ENCODE measurements around the gene HOXC9.

HOXC9 gene

DNA sequence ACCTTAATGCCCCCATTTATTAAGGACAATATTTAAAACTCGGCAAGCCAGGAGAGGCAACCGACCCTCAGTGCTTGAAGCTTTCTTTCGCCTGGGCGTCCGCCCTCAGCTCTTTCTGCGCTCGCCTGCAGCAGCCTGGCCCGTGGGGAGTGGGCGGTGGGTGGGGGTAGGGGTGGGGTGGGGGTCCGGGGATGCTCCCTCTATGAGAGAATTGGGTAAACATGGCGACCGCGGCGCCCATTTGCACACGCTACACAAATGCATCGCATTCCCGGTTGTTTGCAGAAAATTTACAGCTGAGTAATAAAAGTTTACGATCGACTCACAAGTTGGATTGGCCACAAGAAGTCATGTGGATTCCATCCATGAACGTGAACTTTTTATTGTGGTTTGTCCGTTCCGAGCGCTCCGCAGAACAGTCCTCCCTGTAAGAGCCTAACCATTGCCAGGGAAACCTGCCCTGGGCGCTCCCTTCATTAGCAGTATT, 16.6 kb downstream of the HOXC9 start:
- no peak for DNase-seq

DNA sequence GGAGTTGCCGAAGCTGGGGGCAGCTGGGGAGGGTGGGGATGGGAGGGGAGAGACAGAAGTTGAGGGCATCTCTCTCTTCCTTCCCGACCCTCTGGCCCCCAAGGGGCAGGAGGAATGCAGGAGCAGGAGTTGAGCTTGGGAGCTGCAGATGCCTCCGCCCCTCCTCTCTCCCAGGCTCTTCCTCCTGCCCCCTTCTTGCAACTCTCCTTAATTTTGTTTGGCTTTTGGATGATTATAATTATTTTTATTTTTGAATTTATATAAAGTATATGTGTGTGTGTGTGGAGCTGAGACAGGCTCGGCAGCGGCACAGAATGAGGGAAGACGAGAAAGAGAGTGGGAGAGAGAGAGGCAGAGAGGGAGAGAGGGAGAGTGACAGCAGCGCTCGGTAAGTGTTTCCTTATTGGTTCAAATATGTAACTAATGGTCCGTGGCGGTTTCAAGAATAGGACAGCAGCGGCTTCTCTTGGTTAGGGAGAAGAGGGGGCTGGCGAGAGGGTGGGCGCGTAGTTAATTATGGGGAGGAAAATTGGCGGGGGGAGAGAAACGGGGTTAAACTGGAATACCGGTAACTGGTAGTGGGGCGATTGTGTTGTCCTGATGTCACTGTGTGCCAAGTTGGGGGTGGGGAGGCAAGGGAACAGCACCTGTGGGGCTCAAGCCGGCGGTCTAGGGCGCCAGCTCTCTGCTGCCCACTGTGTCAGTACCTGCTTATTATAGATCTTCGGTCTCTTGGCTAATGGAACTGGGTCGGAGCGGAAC, 17.2 kb downstream of the HOXC9 start:
- no peak for DNase-seq

DNA sequence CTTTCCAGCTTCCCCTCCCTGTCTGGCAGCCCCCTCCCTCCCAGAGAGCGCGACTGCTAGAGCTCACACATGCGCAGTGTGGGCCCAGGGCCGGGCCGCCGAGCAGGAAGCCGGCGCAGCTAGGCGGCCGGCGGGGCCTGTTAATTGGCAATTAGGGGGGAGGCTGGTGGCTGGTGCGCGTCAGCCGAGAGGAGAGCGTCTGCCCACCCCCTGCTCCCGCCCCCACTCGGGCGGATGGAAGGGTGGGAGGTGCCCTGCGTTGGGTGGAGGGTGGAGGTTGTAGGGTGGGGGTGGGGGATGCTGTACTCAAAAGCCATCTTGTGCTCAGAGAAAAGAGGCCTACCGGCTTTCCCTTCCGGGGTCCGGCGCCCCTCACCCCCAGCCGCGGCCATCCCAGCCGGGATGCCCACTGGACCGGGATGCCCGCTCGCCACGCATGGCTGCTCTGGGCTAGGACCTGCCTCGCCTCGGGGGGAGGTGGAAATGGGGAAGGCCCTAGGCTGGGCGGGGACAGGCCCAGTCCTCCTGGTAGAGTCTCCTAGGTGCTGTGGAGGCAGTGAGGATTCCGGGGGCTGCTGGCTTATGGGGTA, 18.0 kb downstream of the HOXC9 start:
- DNase-seq: peak; percentile 65

DNA sequence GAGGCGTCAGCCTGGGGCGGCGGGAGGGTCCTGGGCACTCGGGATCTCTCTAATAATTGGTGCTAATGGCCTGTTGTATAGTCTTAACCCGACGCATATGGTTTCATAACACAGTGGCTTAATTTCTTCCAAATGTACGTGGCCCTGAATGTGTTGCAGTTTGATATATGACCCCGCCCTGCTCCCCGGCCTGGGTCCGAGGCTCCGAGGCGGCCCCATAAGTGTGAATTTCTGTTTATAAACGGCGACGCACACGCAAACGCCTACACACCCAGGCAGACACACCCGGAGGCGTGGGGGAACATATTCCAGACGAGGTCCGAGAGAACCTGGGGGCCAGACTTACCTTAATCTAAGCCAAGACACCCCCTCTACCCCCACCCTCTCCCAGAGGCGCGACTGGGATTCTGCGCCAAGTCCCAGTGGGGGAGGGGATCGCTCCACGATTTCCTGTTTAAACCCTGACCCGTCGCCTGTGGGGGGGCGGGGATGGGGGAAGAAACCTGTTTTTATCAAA, 18.6 kb downstream of the HOXC9 start:
- no peak for DNase-seq

DNA sequence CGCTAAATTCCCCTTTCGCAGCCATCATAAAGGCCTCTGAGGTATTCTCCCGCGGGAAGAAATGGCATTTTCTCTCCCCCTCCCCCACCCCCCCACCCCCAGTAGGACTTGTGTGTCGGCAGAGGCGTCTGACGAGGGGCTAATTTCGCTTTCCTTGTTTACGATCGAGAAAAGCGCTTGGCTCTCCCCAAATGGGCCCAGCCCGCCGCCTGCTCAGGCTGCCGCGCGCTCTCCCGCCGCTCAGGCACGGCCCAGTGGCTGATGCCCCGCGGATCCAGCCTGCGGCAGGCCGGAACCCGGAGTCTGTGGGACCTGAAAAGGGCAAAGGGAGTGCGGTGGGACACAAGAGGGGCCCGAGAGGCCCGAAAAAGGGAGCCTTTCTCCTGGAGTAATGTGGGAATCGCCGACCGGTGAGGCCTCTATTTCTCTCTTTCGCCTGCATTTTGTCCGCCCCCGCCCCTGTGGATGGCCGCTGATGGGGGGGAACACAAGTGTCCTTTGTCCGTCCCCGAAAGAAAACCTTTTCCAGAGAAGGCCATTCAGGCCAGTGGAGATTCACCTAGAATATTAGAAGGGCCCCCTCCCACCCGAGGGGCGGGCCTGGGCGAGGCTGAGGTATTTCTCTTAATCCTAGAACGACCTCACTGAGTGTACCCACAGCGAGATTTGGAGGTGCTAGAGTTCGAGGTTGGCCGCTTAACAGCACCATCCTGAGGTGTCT, 19.3 kb downstream of the HOXC9 start:
- DNase-seq: no peak

- no peak for DNase-seq
Observed at GRCh38 chr12:54019924-54020590, 20.1 kb downstream of the HOXC9 start.

GRCh38 chr12:54020591-54021405, 20.8 kb downstream of the HOXC9 start:
- no peak for DNase-seq

- DNase-seq: no peak
Observed at GRCh38 chr12:54021432-54022013, 21.6 kb downstream of the HOXC9 start.

DNA sequence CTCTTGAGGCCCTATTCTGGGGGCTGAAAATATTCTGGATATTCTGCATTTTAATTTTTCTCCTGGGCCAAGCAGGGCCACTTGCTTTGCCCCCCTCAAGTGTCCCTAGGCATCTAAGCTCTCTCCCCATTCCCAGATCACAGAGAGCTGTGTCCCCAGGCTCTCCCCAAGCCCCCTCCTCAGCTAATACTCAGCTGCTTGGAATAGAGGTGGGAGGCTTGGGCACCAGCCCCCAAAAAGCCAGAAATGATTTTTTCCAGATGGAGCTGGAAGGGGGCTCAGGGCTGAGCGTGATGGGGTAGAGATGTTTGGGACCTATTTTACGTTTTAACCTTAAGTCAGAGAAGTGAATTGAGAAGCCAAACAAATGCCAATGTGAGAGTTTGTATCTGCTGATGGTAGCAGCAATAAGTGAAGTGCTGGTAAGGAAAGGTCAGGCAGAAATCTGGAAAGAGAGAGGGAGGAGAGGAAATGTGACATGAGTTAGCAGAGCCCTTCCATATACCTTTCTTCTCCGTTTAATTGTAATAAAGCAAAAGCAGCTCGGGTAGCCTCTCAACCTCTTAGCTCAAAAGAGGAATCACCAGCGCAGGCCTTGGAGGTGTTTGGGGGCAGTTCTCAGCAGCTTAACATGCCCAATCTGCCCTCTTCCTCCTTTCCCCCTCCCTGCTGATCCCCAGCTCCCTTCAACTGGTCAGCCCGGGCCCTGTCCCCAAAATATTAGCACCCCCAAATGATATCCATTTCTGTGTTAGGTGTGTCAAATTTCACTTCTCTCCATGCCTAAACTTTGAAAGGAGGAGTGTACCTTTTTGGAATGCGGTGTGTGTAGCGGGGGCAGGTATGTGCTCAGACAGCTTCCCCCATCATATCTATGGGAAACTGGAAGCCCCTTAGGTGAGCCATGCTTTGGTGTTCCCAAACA, 23.3 kb downstream of the HOXC9 start:
- DNase-seq: no peak

GRCh38 chr12:54024127-54024526, 24.2 kb downstream of the HOXC9 start:
- DNase-seq: no peak

DNA sequence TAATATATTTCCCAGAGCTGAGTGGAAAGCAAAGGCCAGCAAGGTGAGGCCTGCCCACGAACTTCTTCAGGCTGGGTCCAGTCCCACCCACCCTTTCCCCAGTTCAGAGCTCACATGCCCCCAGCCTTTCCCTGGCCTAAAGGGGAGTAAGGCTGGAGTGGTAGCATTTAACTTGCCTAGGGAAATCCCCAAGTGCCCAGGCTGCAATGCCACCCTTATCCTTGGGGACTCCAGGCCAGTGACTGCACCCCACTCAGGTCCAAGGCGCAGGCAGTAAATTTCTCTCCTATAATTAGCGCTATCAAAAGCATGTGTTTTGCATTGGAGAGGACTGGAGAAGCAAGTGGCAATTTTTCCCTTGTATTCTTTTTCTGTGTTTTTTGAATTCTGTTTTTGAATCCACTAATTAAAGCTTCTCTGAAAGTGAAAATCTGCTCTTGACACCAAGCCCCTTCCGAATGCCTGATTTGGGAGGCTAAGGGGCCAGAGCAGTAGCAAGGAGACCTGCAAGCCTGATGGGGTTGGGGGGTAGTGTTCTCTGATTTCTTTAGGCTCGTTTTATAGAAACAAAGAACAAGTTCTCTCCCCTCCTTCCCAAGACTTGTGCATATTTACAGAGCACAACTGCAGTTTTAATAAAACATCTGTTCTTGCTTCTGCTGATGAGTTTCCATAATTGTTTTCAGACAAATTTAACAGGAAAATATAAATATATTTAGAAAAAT, 24.8 kb downstream of the HOXC9 start:
- DNase-seq: no peak

DNA sequence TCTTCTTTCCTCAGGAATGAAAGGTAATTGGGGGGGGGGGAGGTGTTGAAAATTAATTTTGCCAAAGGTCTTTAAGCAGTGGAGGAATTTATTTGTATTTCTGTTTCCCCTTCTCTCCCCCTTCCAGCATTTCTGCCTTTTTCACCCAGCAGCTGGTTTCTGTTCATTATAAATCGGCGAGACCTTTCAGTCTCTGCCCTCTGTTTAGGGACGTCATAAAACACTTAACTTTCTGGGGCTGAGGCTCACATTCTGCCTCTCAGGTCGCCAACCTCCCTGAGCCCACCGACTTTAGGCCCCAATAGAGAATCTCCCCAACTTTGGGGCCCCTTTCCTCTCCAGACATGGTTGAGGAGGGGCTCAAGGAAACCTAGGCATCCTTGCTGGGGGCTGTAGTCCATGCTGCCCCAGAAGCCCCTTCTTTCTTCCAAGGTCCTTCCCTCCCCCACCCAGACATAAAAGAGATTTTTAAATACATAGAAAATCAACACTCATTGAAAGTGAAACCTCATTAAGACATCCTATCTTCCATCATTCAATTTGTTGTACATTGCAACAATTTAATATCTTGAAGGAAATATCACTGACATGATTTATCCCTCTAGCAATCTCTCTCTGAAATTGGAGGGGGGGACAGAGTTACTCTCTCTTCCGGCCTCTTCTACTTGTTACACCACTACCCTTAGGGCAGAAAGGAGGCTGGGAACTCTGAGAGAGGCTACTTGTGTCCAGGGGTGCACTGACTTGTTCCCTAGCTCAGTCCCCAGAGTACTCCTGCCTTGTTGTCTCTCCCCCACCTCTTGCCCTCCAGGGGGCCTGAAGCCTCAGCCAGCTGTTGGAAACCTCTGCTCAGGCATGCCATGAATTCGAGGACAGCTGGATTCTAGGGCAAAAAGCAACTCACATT, 25.8 kb downstream of the HOXC9 start:
- no peak for DNase-seq

GRCh38 chr12:54026640-54027441, 26.9 kb downstream of the HOXC9 start:
- DNase-seq: no peak

GRCh38 chr12:54027442-54027786, 27.5 kb downstream of the HOXC9 start:
- no peak for DNase-seq

DNA sequence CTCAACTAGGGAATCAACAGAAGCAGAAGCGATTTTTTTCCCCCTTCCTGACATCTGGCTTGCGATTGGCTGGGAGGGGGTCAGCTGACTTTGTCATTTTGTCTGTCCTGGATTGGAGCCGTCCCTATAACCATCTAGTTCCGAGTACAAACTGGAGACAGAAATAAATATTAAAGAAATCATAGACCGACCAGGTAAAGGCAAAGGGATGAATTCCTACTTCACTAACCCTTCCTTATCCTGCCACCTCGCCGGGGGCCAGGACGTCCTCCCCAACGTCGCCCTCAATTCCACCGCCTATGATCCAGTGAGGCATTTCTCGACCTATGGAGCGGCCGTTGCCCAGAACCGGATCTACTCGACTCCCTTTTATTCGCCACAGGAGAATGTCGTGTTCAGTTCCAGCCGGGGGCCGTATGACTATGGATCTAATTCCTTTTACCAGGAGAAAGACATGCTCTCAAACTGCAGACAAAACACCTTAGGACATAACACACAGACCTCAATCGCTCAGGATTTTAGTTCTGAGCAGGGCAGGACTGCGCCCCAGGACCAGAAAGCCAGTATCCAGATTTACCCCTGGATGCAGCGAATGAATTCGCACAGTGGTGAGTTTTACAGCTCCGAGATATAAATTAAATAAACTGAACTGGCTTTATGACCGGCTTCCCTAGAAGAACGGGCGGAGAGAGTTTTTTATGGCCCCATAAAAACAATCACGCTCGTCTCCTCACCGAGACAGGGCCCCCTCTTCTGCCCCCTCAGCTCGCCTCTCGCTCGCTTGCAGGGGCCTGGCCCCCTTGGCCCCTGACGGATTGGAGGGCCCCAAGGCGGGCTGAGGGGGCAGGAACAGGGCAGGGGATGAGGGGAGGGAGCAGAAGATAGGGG, 28.6 kb downstream of the HOXC9 start, which contains the start of gene HOXC6:
TSS of gene HOXC6 (plus strand) at position 127 of the 888 bp plus-strand sequence. CDS start at position 209, 82 bp downstream.
- no peak for DNase-seq

DNA sequence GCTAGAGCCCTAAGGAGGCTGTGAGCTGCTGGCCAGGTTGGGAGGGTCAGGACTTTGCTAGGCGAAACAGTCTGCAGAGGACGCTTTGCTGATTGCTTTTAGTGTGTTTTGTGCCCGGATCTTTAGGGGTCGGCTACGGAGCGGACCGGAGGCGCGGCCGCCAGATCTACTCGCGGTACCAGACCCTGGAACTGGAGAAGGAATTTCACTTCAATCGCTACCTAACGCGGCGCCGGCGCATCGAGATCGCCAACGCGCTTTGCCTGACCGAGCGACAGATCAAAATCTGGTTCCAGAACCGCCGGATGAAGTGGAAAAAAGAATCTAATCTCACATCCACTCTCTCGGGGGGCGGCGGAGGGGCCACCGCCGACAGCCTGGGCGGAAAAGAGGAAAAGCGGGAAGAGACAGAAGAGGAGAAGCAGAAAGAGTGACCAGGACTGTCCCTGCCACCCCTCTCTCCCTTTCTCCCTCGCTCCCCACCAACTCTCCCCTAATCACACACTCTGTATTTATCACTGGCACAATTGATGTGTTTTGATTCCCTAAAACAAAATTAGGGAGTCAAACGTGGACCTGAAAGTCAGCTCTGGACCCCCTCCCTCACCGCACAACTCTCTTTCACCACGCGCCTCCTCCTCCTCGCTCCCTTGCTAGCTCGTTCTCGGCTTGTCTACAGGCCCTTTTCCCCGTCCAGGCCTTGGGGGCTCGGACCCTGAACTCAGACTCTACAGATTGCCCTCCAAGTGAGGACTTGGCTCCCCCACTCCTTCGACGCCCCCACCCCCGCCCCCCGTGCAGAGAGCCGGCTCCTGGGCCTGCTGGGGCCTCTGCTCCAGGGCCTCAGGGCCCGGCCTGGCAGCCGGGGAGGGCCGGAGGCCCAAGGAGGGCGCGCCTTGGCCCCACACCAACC, 29.8 kb downstream of the HOXC9 start:
- no peak for DNase-seq

Data from CD4-positive, alpha-beta T cell treated with Interleukin-4 for 4 hours (primary cell).